GM23248 (cell line): ENCODE measurements around the gene RWDD2A. TPM values are rescaled to one million over a fixed set of nuclear protein-coding genes. Genes with fewer than 3 reads are reported as not detected.
"Not testable (repeated sequence)": the region's sequence is repeated elsewhere in the genome, so short reads cannot be mapped to it uniquely, and the experiment has no call there.

ENCODE experiments used
- DNase-seq: peaks from one replicate; pipeline ENCODE4 v3.0.0-alpha.2; 2015
- H2AFZ ChIP-seq: fragments of 200-600 bp; sonication (generic); 2 replicates; pipeline ENCODE4 v1.6.1; 2016; ENCODE audit warnings: antibody characterized with exemption
- H3F3A ChIP-seq: fragments of 200-600 bp; sonication (generic); 2 replicates; pipeline ENCODE4 v1.6.1; 2016; ENCODE audit warnings: mild to moderate bottlenecking, antibody characterized with exemption, mixed run types; ENCODE audit not compliant: insufficient read depth
- H3K27ac ChIP-seq: fragments of 200-600 bp; sonication (generic); 2 replicates; pipeline ENCODE4 v1.5.1; 2016; ENCODE audit warnings: mild to moderate bottlenecking
- H3K27me3 ChIP-seq: fragments of 200-600 bp; sonication (generic); replicated peaks from 2 replicates; pipeline ENCODE4 v1.6.1; 2016; ENCODE audit warnings: mild to moderate bottlenecking; ENCODE audit not compliant: insufficient read depth
- H3K36me3 ChIP-seq: fragments of 200-600 bp; sonication (generic); 2 replicates; pipeline ENCODE4 v1.6.1; 2016; ENCODE audit warnings: low read depth, mild to moderate bottlenecking
- H3K4me1 ChIP-seq: fragments of 200-600 bp; sonication (generic); 2 replicates; pipeline ENCODE4 v1.6.1; 2016; ENCODE audit warnings: mild to moderate bottlenecking; ENCODE audit not compliant: insufficient read depth
- H3K4me2 ChIP-seq: fragments of 200-600 bp; sonication (generic); one replicate; pipeline ENCODE4 v1.6.1; 2016; ENCODE audit warnings: mild to moderate bottlenecking; ENCODE audit not compliant: unreplicated experiment
- H3K4me3 ChIP-seq: fragments of 200-600 bp; sonication (generic); 2 replicates; pipeline ENCODE4 v1.5.1; 2016; ENCODE audit warnings: mild to moderate bottlenecking
- H3K79me2 ChIP-seq: fragments of 200-600 bp; sonication (generic); 2 replicates; pipeline ENCODE4 v1.6.1; 2016; ENCODE audit warnings: mild to moderate bottlenecking; ENCODE audit not compliant: insufficient read depth
- H3K9ac ChIP-seq: fragments of 200-600 bp; sonication (generic); 2 replicates; pipeline ENCODE4 v1.6.1; 2016; ENCODE audit warnings: mild to moderate bottlenecking
- H3K9me2 ChIP-seq: fragments of 200-600 bp; sonication (generic); 2 replicates; pipeline ENCODE4 v1.6.1; 2016; ENCODE audit warnings: mixed run types, mild to moderate bottlenecking, moderate library complexity; ENCODE audit not compliant: insufficient read depth
- H3K9me3 ChIP-seq: fragments of 200-600 bp; sonication (generic); one replicate; pipeline ENCODE4 v1.6.1; 2017; ENCODE audit warnings: low read depth
- H4K20me1 ChIP-seq: fragments of 200-600 bp; sonication (generic); 2 replicates; pipeline ENCODE4 v1.6.0; 2016; ENCODE audit not compliant: insufficient read depth
- EZH2 ChIP-seq: fragments of 200-600 bp; sonication (generic); IDR thresholded peaks from 2 replicates; pipeline ENCODE4 v1.6.1; 2018; ENCODE audit warnings: antibody characterized with exemption, mild to moderate bottlenecking; ENCODE audit not compliant: insufficient read depth, poor library complexity, severe bottlenecking
- EZH2phosphoT487 ChIP-seq: fragments of 200-600 bp; sonication (generic); IDR thresholded peaks from 2 replicates; pipeline ENCODE4 v1.6.1; 2018; ENCODE audit warnings: antibody characterized with exemption, moderate library complexity, mild to moderate bottlenecking, low read depth; ENCODE audit not compliant: insufficient read depth
- WGBS, 2 experiments: methylation state at CpG; one replicate each; pipeline ENCODE4 v1.1.6; 2015 to 2017; ENCODE audit warnings: low lambda C conversion rate in 2 of 2, low coverage in 1 of 2; ENCODE audit errors: missing lambda C conversion rate in 2 of 2; 5-methylcytosine and 5-hydroxymethylcytosine counted together
- in situ Hi-C: fragments of 300-500 bp; cut with MboI; formaldehyde crosslinking; loops from 2 replicates; pipeline ENCODE4 v1.15.0; 2020
- polyA plus RNA-seq: library from polyadenylated mRNA; unstranded; fragments of >200 nt; fragmentation: Nextera tagmentation; extraction: Ambion mirVana; gene quantifications from 2 replicates; pipeline ENCODE4 v1.2.1, GENCODE V29; 2016
- total RNA-seq: library from RNA; depleted of rRNA; stranded (reverse); fragments of >200 nt; shearing (Covaris generic); gene quantifications from 2 replicates; pipeline ENCODE4 v1.2.3, GENCODE V29; 2014

RWDD2A gene
- total and polyA plus RNA-seq, 2 experiments from 2014 or later: 4.4 to 5.5 TPM

- H3K4me1 ChIP-seq: peaks cover 36% of the 10 kb centered on the region
- H4K20me1 ChIP-seq: peaks cover 9% of the 10 kb centered on the region; the same call in 1 of the 2 replicates
- H3F3A ChIP-seq: peaks cover 57% of the 10 kb centered on the region
- H3K9me2 ChIP-seq: no peaks in the 10 kb centered on the region
- peak; percentile 95 for DNase-seq
- H3K9me3 ChIP-seq: no peaks in the 10 kb centered on the region
- peak overlapping the region; percentile 64 for H3K4me2 ChIP-seq
- H3K27ac ChIP-seq: peak overlapping the region; percentile 70
- 18 to 23% methylated on average over 9 of the region's 9 CpGs for WGBS, 2 experiments
- H3K79me2 ChIP-seq: peaks cover 79% of the 10 kb centered on the region
- H3K27me3 ChIP-seq: no peaks in the 10 kb centered on the region
- in situ Hi-C loops: loop anchor here (25.0 kb wide), 1 partner anchor 946 kb away; the partner anchor contains the start of gene IBTK
- TF ChIP-seq EZH2 (no peak), EZH2phosphoT487 (no peak)
- peak overlapping the region; percentile 26 for H3K4me3 ChIP-seq
- no peak overlapping the region for H2AFZ ChIP-seq
- peaks cover 77% of the 10 kb centered on the region for H3K36me3 ChIP-seq
- peak overlapping the region; percentile 37 for H3K9ac ChIP-seq
Observed at GRCh38 chr6:83183082-83183828, 9.9 kb upstream of the RWDD2A start.

DNA sequence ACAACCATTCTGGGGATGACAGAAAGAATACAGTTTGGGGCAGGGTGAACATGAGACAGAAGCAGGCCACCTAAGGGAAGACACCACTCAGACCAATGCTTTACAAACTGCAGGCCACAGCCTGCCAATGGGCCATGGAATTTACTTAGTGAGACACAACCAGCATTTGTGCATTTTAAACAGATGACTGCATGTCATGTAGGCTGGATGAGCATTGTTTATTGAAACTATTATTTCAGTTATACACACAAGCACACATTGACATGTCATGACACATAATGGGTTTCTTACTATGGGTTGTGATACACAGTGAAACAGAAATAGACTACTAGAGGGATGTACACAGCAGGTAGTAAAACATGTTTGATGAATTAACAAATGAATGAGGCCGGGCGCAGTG is 8.1 kb upstream of the RWDD2A start:
- Histone ChIP-seq H3K36me3 (peaks cover 78% of the 10 kb centered on the region), H3K79me2 (peaks cover 79% of the 10 kb centered on the region), H3K27ac (peak overlapping the region; percentile 70)

GRCh38 chr6:83188501-83188900 is 4.7 kb upstream of the RWDD2A start:
- H3K36me3 ChIP-seq: peaks cover 56% of the 10 kb centered on the region
- H3K79me2 ChIP-seq: peaks cover 85% of the 10 kb centered on the region
- no peak for DNase-seq
- no peaks in the 10 kb centered on the region for H4K20me1 ChIP-seq
- H3K9me2 ChIP-seq: no peaks in the 10 kb centered on the region
- no peaks in the 10 kb centered on the region for H3K9me3 ChIP-seq
- no peak for TF ChIP-seq EZH2phosphoT487
- TF ChIP-seq EZH2: no peak
- H3F3A ChIP-seq: peaks cover 28% of the 10 kb centered on the region
- no peak overlapping the region for H3K27ac ChIP-seq
- no peaks in the 10 kb centered on the region for H3K27me3 ChIP-seq
- no peak overlapping the region for H3K4me3 ChIP-seq
- in situ Hi-C loops: loop anchor here (25.0 kb wide), 1 partner anchor 951 kb away; the partner anchor contains the start of gene IBTK
- H3K4me1 ChIP-seq: peaks cover 31% of the 10 kb centered on the region
- no peak overlapping the region for H2AFZ ChIP-seq
- H3K4me2 ChIP-seq: no peak overlapping the region
- H3K9ac ChIP-seq: no peak overlapping the region
- 82 to 83% methylated on average over 3 of the region's 3 CpGs for WGBS, 2 experiments

More for the DNA sequence above, 8.1 kb upstream of the RWDD2A start:
- 100% methylated on average over 2 of the region's 2 CpGs for WGBS, 2 experiments
- peaks cover 36% of the 10 kb centered on the region for H3K4me1 ChIP-seq
- H3K9me3 ChIP-seq: no peaks in the 10 kb centered on the region
- peaks cover 9% of the 10 kb centered on the region; the same call in 1 of the 2 replicates for H4K20me1 ChIP-seq
- no peak overlapping the region for H3K4me3 ChIP-seq
- H3K27me3 ChIP-seq: no peaks in the 10 kb centered on the region
- TF ChIP-seq EZH2phosphoT487: no peak
- no peak for TF ChIP-seq EZH2
- no peaks in the 10 kb centered on the region for H3K9me2 ChIP-seq
- DNase-seq: peak; percentile 23
- no peak overlapping the region for H3K4me2 ChIP-seq
- H3F3A ChIP-seq: peaks cover 57% of the 10 kb centered on the region
- no peak overlapping the region for H2AFZ ChIP-seq
- in situ Hi-C loops: loop anchor here (25.0 kb wide), 1 partner anchor 948 kb away; the partner anchor contains the start of gene IBTK
- no peak overlapping the region for H3K9ac ChIP-seq

GRCh38 chr6:83190626-83191025 is 2.5 kb upstream of the RWDD2A start:
- in situ Hi-C loops: loop anchor here (25.0 kb wide), 1 partner anchor 953 kb away; the partner anchor contains the start of gene IBTK
- peaks cover 40% of the 10 kb centered on the region for H3K36me3 ChIP-seq
- H2AFZ ChIP-seq: no peak overlapping the region
- no peak overlapping the region for H3K9ac ChIP-seq
- peaks cover 10% of the 10 kb centered on the region; the same call in 1 of the 2 replicates for H3F3A ChIP-seq
- no peaks in the 10 kb centered on the region for H3K9me2 ChIP-seq
- no peaks in the 10 kb centered on the region for H3K27me3 ChIP-seq
- TF ChIP-seq EZH2 (no peak), EZH2phosphoT487 (no peak)
- H3K4me2 ChIP-seq: peak overlapping the region; percentile 15
- H3K27ac ChIP-seq: no peak overlapping the region
- H3K4me3 ChIP-seq: peak overlapping the region; percentile 88; the same call in 1 of the 2 replicates
- no peak for DNase-seq
- no peaks in the 10 kb centered on the region for H4K20me1 ChIP-seq
- peaks cover 85% of the 10 kb centered on the region for H3K79me2 ChIP-seq
- 76 to 89% methylated on average over 6 of the region's 6 CpGs for WGBS, 2 experiments
- peaks cover 21% of the 10 kb centered on the region for H3K4me1 ChIP-seq
- no peaks in the 10 kb centered on the region for H3K9me3 ChIP-seq

GRCh38 chr6:83191974-83192373 is 1.2 kb upstream of the RWDD2A start:
- Histone ChIP-seq H3K4me2 (peak overlapping the region; percentile 95), H3K4me1 (peaks cover 28% of the 10 kb centered on the region), H3K36me3 (peaks cover 31% of the 10 kb centered on the region), H3K79me2 (peaks cover 73% of the 10 kb centered on the region), H3K4me3 (peak overlapping the region; percentile 88), H3K27ac (peak overlapping the region; percentile 92), H3K9ac (peak overlapping the region; percentile 98)
- not testable (repeated sequence) for DNase-seq, H4K20me1 ChIP-seq, H3K9me3 ChIP-seq, H2AFZ ChIP-seq, H3K27me3 ChIP-seq, H3F3A ChIP-seq, H3K9me2 ChIP-seq
- 86% methylated on average over 15 to 18 of the region's 18 CpGs for WGBS, 2 experiments
- in situ Hi-C loops: loop anchor here (25.0 kb wide), 1 partner anchor 955 kb away; the partner anchor contains the start of gene IBTK
